MM.1S (cell line): ENCODE results near the gene AIMP1.

Source experiments
- DNase-seq: peaks from one replicate; pipeline ENCODE4 v3.0.0-alpha.2; 2015
- H2AFZ ChIP-seq: fragments of 300-600 bp; sonication (generic); 2 replicates; pipeline ENCODE4 v1.6.0; 2016; ENCODE audit warnings: antibody characterized with exemption, low read length
- H3F3A ChIP-seq: fragments of 300-600 bp; sonication (generic); 2 replicates; pipeline ENCODE4 v1.6.1; 2016; ENCODE audit warnings: mild to moderate bottlenecking, antibody characterized with exemption, low read length, moderate library complexity, mixed read lengths; ENCODE audit not compliant: insufficient read depth
- H3K27ac ChIP-seq: fragments of 300-600 bp; sonication (generic); 2 replicates; pipeline ENCODE4 v1.5.1; 2016; ENCODE audit warnings: mild to moderate bottlenecking, low read length
- H3K27me3 ChIP-seq: fragments of 300-600 bp; sonication (generic); replicated peaks from 2 replicates; pipeline ENCODE4 v1.6.0; 2016; ENCODE audit warnings: low read length; ENCODE audit not compliant: insufficient read depth
- H3K36me3 ChIP-seq: fragments of 300-600 bp; sonication (generic); replicated peaks from 2 replicates; pipeline ENCODE4 v1.6.1; 2016; ENCODE audit warnings: mild to moderate bottlenecking, low read length, mixed read lengths; ENCODE audit not compliant: insufficient read depth
- H3K4me1 ChIP-seq: fragments of 300-600 bp; sonication (generic); 2 replicates; pipeline ENCODE4 v1.6.1; 2016; ENCODE audit warnings: low read length, mixed read lengths
- H3K4me2 ChIP-seq: fragments of 300-600 bp; sonication (generic); 2 replicates; pipeline ENCODE4 v1.6.0; 2016; ENCODE audit warnings: low read depth, low read length
- H3K4me3 ChIP-seq: fragments of 300-600 bp; sonication (generic); 2 replicates; pipeline ENCODE4 v1.5.1; 2016; ENCODE audit warnings: low read length, mixed read lengths
- H3K79me2 ChIP-seq: fragments of 300-600 bp; sonication (generic); 2 replicates; pipeline ENCODE4 v1.6.1; 2016; ENCODE audit warnings: mixed run types, low read length, mixed read lengths
- H3K9ac ChIP-seq: fragments of 300-600 bp; sonication (generic); 2 replicates; pipeline ENCODE4 v1.6.1; 2016; ENCODE audit warnings: low read length, mixed read lengths
- H3K9me2 ChIP-seq: fragments of 300-600 bp; sonication (generic); replicated peaks from 2 replicates; pipeline ENCODE4 v1.6.1; 2016; ENCODE audit warnings: mild to moderate bottlenecking, low read length, mixed read lengths; ENCODE audit not compliant: insufficient read depth
- H3K9me3 ChIP-seq: fragments of 300-600 bp; sonication (generic); replicated peaks from 2 replicates; pipeline ENCODE4 v1.6.1; 2016; ENCODE audit warnings: mild to moderate bottlenecking, low read length, mixed read lengths; ENCODE audit not compliant: insufficient read depth
- H4K20me1 ChIP-seq: fragments of 300-600 bp; sonication (generic); 2 replicates; pipeline ENCODE4 v1.6.1; 2016; ENCODE audit warnings: mild to moderate bottlenecking, low read length, moderate library complexity, mixed read lengths; ENCODE audit not compliant: insufficient read depth
- EZH2 ChIP-seq: fragments of 300-600 bp; sonication (generic); optimal IDR thresholded peaks from 2 replicates; pipeline ENCODE3; 2017; ENCODE audit warnings: low read depth, mild to moderate bottlenecking, antibody characterized with exemption, low read length, mixed read lengths
- EZH2phosphoT487 ChIP-seq: fragments of 300-600 bp; sonication (generic); IDR thresholded peaks from 2 replicates; pipeline ENCODE4 v1.6.1; 2018; ENCODE audit warnings: antibody characterized with exemption, low read length
- TF ChIP-seq, protein P1 (sequence below): fragments of 300-600 bp; sonication (generic); IDR thresholded peaks from 2 replicates; pipeline ENCODE4 v1.5.1; 2016; ENCODE audit warnings: antibody characterized with exemption, low read length, mixed read lengths

The AIMP1 gene

DNA sequence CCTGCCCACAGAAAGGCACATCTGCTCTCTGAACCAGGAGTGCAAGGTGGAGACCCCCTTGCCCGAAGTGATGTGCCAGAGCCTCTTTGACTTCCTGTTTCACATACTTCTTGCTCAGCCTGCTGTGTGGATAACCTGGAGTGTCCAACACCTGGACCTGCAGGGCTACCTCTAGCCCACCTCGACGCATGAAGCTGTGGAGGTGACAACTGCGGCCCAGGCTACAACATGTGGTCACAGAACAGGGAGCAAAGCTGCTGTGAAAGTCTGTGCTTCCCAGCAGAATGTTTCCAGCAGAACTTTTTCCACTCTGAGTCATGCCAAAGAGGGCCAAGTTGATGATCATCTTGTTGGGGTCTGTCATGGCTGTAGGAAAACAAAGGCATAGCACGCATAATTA is 50.7 kb downstream of the AIMP1 start:
- no peaks in the 10 kb centered on the region for H3K79me2 ChIP-seq
- no peaks in the 10 kb centered on the region for H3K9me3 ChIP-seq
- H3K4me1 ChIP-seq = no peaks in the 10 kb centered on the region
- TF ChIP-seq EZH2phosphoT487 = no peak
- H3K9me2 ChIP-seq = no peaks in the 10 kb centered on the region
- no peak overlapping the region for H3K27ac ChIP-seq
- no peaks in the 10 kb centered on the region for H3K27me3 ChIP-seq
- no peak overlapping the region for H2AFZ ChIP-seq
- H3F3A ChIP-seq = no peaks in the 10 kb centered on the region
- H3K36me3 ChIP-seq = no peaks in the 10 kb centered on the region
- H3K9ac ChIP-seq = no peak overlapping the region
- no peaks in the 10 kb centered on the region for H4K20me1 ChIP-seq
- no peak for DNase-seq
- H3K4me2 ChIP-seq = no peak overlapping the region
- no peak overlapping the region for H3K4me3 ChIP-seq

DNA sequence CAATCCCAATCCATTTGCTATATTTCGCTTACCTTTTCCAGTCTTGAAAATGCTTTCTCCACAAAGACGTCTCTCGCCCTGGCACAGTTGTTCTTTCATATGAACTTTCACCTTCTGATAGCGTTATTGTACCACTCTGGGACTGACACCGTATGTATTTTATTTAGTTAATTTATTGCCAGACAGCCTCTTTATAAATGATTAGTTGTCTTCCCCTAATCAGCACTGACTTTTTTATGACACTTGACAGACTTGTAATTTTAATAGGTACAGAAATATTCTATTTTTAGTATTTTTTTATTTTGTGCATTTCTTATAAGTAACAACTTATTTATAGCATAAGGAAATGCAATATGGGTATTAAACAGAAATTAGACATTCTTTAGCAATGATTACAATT is 52.3 kb downstream of the AIMP1 start, which contains the start of gene GIMD1:
TSS of gene GIMD1 (minus strand) at position 101 of the 400 bp plus-strand sequence. CDS start 1,343 bp downstream, outside the sequence.
- Histone ChIP-seq H4K20me1 (no peaks in the 10 kb centered on the region), H3K9me3 (no peaks in the 10 kb centered on the region), H3K36me3 (no peaks in the 10 kb centered on the region), H3F3A (no peaks in the 10 kb centered on the region), H3K9me2 (no peaks in the 10 kb centered on the region), H3K4me1 (no peaks in the 10 kb centered on the region), H2AFZ (no peak within 1 kb of the TSS), H3K4me3 (no peak within 1 kb of the TSS), H3K4me2 (no peak within 1 kb of the TSS), H3K9ac (no peak within 1 kb of the TSS), H3K27me3 (no peaks in the 10 kb centered on the region), H3K79me2 (no peaks in the 10 kb centered on the region), H3K27ac (no peak within 1 kb of the TSS)
- no peak for DNase-seq
- TF ChIP-seq EZH2phosphoT487 (no peak), EZH2 (no peak)
- TF ChIP-seq, protein P1, sequence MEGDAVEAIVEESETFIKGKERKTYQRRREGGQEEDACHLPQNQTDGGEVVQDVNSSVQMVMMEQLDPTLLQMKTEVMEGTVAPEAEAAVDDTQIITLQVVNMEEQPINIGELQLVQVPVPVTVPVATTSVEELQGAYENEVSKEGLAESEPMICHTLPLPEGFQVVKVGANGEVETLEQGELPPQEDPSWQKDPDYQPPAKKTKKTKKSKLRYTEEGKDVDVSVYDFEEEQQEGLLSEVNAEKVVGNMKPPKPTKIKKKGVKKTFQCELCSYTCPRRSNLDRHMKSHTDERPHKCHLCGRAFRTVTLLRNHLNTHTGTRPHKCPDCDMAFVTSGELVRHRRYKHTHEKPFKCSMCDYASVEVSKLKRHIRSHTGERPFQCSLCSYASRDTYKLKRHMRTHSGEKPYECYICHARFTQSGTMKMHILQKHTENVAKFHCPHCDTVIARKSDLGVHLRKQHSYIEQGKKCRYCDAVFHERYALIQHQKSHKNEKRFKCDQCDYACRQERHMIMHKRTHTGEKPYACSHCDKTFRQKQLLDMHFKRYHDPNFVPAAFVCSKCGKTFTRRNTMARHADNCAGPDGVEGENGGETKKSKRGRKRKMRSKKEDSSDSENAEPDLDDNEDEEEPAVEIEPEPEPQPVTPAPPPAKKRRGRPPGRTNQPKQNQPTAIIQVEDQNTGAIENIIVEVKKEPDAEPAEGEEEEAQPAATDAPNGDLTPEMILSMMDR = no peak

DNA sequence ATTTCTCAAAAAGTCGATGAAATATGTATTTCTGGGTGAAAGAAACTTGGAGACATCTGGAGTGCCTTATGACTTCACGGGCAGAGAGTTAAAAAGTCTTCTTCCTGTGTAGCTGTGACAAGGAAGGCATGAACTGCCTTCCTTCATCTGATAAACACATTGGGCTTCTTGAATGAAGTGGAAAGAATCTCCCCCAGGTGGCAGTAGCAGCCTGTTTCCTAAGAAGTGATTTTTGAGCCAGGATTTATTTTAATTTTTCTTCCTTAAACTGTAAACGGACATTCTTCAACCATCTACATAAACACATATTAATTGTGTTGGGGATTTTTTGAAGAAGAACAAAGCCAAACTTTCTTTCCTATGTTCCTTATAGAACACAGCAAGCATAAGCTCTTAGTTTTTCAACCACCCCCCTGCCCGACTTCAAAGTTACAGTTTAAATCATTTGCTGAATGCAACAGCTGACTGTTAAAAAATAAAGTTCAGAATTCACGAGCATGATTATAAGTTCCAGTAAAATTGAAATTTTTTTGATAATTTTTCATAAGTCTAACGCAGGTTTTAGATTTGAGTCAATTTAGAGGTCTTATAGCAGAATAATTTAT is 53.2 kb downstream of the AIMP1 start:
- H3K79me2 ChIP-seq = no peaks in the 10 kb centered on the region
- H3K9me3 ChIP-seq = no peaks in the 10 kb centered on the region
- H3K27me3 ChIP-seq = no peaks in the 10 kb centered on the region
- H4K20me1 ChIP-seq = no peaks in the 10 kb centered on the region
- no peaks in the 10 kb centered on the region for H3K9me2 ChIP-seq
- no peaks in the 10 kb centered on the region for H3K36me3 ChIP-seq
- no peaks in the 10 kb centered on the region for H3K4me1 ChIP-seq
- H3F3A ChIP-seq = no peaks in the 10 kb centered on the region
- H3K4me2 ChIP-seq = no peak overlapping the region
- no peak overlapping the region for H3K4me3 ChIP-seq
- no peak overlapping the region for H3K27ac ChIP-seq
- H2AFZ ChIP-seq = no peak overlapping the region
- no peak overlapping the region for H3K9ac ChIP-seq
- DNase-seq = peak; percentile 70
- TF ChIP-seq, protein P1 = peak; percentile 69
- TF ChIP-seq EZH2 (no peak), EZH2phosphoT487 (no peak)

DNA sequence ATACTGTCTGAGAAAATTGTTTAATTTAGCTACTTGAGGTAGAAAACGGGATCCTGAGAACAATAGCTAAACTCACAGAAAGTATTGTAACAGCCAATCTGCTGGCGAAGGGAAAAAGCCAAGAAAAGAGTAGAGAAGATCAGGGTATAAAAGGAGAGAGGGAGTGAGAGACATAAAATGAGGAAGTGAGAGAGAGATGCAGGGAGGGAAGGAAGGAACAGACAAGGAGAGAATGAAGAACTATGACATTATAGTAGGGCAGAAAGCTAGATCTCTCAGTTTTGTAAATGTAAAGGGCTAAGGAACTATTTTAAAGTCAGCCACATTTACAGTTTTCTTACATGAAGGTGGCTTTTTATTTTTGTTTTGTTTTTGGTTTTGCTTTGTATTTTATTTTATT is 53.9 kb downstream of the AIMP1 start:
- H3K9ac ChIP-seq = no peak overlapping the region
- DNase-seq = no peak
- no peaks in the 10 kb centered on the region for H3K4me1 ChIP-seq
- H3F3A ChIP-seq = no peaks in the 10 kb centered on the region
- H3K27me3 ChIP-seq = no peaks in the 10 kb centered on the region
- TF ChIP-seq EZH2 (no peak), EZH2phosphoT487 (no peak)
- TF ChIP-seq, protein P1 = no peak
- no peak overlapping the region for H2AFZ ChIP-seq
- H3K4me3 ChIP-seq = no peak overlapping the region
- no peaks in the 10 kb centered on the region for H3K9me2 ChIP-seq
- no peaks in the 10 kb centered on the region for H3K79me2 ChIP-seq
- no peak overlapping the region for H3K4me2 ChIP-seq
- no peaks in the 10 kb centered on the region for H3K36me3 ChIP-seq
- no peak overlapping the region for H3K27ac ChIP-seq
- no peaks in the 10 kb centered on the region for H4K20me1 ChIP-seq
- H3K9me3 ChIP-seq = no peaks in the 10 kb centered on the region
